Right renal cortex interstitium (tissue), 3 donors: ENCODE results near the gene SPTBN5. TPM values are rescaled to one million over a fixed set of nuclear protein-coding genes. Genes with fewer than 3 reads are reported as not detected.

Experiments used
- DNase-seq, 3 donors: peaks; one replicate each; pipeline ENCODE4 v3.0.0-alpha.2; 2013; ENCODE audit warnings: low read depth in 3 of 3, low spot score in 2 of 3
- polyA plus RNA-seq, 3 donors: library from polyadenylated mRNA; unstranded; fragments of 120-200 nt; gene quantifications; one replicate each; pipeline ENCODE4 v1.2.1, GENCODE V29; 2013; ENCODE audit not compliant: insufficient read length in 3 of 3

Gene SPTBN5
- polyA plus RNA-seq, 3 donors = 1.5 to 2.8 (median 1.9) TPM

GRCh38 chr15:41810651-41811431 lies 83.0 kb downstream of the SPTBN5 start:
- DNase-seq = no peak

DNA sequence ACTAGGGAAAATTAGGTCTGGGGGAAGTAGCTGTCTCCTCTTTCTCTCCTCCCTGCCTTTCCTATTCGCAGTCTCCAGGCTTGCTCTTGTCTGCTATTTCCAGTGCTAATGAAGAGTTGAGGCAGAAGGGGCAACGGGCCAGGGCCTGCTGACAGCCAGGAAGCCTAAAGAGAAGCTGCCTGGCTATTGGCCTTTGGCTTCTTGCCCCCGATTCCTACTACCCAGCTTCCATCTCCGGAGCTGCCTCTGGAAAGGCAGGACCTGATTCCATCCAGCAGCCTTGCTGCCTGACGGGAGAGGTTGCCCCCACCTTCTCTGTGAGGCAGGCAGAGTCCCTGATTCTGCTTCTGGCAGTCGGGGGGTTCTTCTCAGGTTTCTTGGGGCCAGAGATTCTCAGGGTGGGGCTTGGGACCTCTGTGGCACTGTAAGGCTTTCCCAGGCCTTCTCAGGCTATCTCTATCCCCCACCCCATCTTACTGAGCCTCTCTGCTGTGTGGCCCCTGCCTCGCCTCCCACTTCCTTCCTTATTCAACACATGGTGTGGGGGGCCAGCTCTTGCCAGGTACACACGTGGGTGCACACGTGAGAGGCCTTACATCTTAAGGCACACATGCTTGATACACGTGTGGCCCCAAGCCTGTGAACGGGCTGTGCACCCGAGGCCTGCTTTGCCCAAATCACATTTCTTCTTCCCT lies 84.2 kb downstream of the SPTBN5 start:
- DNase-seq = no peak

GRCh38 chr15:41809121-41809520 lies 84.7 kb downstream of the SPTBN5 start:
- DNase-seq = no peak

DNA sequence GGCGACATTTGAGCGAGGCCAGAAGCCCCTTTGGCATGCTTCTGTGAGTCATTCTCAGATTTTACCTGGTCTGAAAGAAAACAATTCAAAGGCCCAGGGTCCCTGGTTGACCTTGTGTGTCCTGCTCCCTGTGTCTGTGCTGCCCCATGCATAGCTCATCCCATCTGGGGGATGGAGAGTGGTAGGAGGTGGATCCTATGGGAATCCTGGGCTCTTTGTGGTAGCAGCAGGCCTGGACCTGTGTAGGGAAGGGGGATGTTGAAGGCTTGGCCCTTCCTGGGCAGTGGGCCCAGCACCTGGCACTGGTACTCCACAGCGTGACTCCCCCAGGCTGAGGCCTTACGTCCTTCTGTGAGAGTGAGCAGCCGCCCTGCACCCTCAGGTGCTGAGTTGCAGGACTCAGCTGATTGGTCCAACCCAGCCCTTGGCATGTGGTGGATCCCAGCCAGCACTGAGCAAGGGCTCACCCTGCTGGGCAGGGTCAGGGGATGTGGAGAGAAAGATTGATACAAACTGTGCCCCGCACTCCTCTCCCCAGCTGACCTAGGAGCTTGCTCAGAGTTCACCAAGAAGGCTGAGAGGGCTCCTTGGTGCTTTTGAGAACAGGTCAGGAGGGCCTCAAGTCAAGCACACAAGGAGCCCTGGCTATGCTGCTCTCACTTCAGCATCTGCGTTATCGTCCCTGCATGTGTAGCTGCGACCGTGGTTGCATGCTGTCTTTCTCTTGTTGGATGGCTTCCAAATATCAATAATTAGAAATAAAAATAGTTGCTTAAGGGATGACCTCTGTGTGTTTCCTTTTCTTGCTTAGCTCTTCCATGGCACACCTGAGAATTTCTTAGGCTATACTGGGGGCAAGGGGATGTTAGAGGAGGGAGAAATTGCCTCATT lies 87.3 kb downstream of the SPTBN5 start:
- DNase-seq = no peak

- DNase-seq = no peak
Observed at GRCh38 chr15:41805711-41806110, 88.1 kb downstream of the SPTBN5 start.

GRCh38 chr15:41804916-41805666 lies 88.8 kb downstream of the SPTBN5 start:
- DNase-seq = no peak

GRCh38 chr15:41804361-41804760 lies 89.5 kb downstream of the SPTBN5 start:
- DNase-seq = no peak

- DNase-seq = no peak
Observed at GRCh38 chr15:41801850-41802455, 91.9 kb downstream of the SPTBN5 start.

- DNase-seq = no peak
Observed at GRCh38 chr15:41801185-41801584, 92.7 kb downstream of the SPTBN5 start.

GRCh38 chr15:41799488-41799805 lies 94.4 kb downstream of the SPTBN5 start:
- DNase-seq = no peak

DNA sequence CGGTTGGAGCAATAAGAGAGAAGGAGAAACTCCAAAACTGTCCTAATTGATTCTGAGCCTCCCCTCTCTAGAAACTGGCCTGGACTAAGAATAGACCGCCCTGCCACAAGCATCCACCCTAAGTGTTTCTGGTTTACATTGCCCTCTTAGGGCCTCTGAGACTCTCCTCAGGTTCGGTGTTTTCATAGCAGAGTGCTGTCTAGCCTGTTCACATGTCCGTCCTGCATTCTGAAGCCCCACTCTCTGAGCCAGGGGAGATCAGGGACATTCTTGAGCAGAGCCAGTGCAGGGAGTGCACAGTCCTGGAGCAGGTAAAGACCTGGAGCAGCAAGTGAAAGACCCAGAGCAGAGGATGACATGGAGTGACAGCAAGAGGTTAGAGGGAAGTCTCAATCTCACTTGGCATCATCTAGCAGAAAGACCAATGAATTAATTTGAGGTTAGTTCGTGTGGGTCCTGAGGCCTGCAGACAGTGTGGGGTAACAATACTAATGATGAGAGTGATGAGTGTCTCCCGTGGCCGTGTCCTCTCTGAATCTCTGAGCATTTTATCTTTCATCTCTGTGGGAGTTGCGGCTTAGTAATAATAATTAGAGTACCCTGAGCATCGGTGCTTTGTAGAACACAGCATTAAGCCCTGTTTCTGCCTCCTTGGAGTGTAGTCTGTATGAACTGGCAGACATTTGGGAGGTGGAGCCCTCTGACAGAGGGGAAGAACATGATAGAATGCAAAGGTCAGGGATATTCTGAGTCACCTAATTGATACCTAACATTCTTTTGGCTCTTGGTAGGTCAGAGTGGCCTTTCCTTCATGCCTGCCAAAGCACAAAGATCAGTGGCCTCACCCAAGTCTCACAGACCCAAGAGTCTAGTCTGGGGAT lies 95.0 kb downstream of the SPTBN5 start:
- no peak for DNase-seq

Other genes starting within 250 kb of the SPTBN5 start
- 10 to 100 TPM; 34.7 to 38.3 (median 34.8) TPM for gene MGA, start 233.6 kb downstream of the SPTBN5 start, polyA plus RNA-seq
- 10 to 100 TPM; 10.4 to 14.1 (median 10.6) TPM for gene MAPKBP1, start 119.6 kb downstream of the SPTBN5 start, polyA plus RNA-seq
- 1 to 10 TPM; 8.8 to 9.4 (median 9.4) TPM for gene JMJD7, start 66.0 kb downstream of the SPTBN5 start, polyA plus RNA-seq
- 1 to 10 TPM; 5.3 to 7.9 (median 5.5) TPM for gene PLA2G4B, start 55.2 kb downstream of the SPTBN5 start, polyA plus RNA-seq
- gene EHD4, start 78.5 kb upstream of the SPTBN5 start, polyA plus RNA-seq = 10 to 100 TPM; 13.7 to 17.0 (median 15.8) TPM
- gene PLA2G4E, start 127.0 kb upstream of the SPTBN5 start, polyA plus RNA-seq = not detected
- under 1 TPM in 2 of 3 donors, not detected in 1; 0.04 TPM for gene PLA2G4D, start 200.5 kb upstream of the SPTBN5 start, polyA plus RNA-seq